Measurements from ENCODE around the gene SERPINA5.

GRCh38 chr14:94539181-94539580 is 42.0 kb upstream of the SERPINA5 start:
- no peak for TF ChIP-seq EP300 (IDR thresholded peaks at IDR 0.05; ENCODE audit: borderline replicate concordance)
- no peak for TF ChIP-seq FOXM1 (IDR thresholded peaks at IDR 0.05; ENCODE audit: borderline replicate concordance, low read depth)

Measured in Ishikawa (cell line).